Fibroblast of lung (primary cell): Measurements from ENCODE around the gene EXOC3. TPM values are rescaled to one million over a fixed set of nuclear protein-coding genes. Genes with fewer than 3 reads are reported as not detected.
"Not testable (repeated sequence)": the region's sequence is repeated elsewhere in the genome, so short reads cannot be mapped to it uniquely, and the experiment has no call there.

ENCODE experiments used
- DNase-seq, 2 donors: peaks; one replicate each; pipeline versions ENCODE4 v3.0.0 to v3.0.0-alpha.2; 2010; ENCODE audit warnings: low read depth in 2 of 2
- H2AFZ ChIP-seq: 2 replicates; pipeline ENCODE4 v1.5.1; 2012; ENCODE audit warnings: low read length, control low read depth, inconsistent platforms
- H3K27ac ChIP-seq: 2 replicates; pipeline ENCODE4 v1.5.1; 2011; ENCODE audit warnings: low read length, control low read depth; ENCODE audit not compliant: insufficient read depth
- H3K27me3 ChIP-seq: 2 replicates; pipeline ENCODE4 v1.5.1; 2011; ENCODE audit warnings: mild to moderate bottlenecking, low read length; ENCODE audit not compliant: control insufficient read depth, insufficient read depth
- H3K36me3 ChIP-seq: 2 replicates; pipeline ENCODE4 v1.5.1; 2011; ENCODE audit warnings: low read length; ENCODE audit not compliant: control insufficient read depth, insufficient read depth
- H3K4me1 ChIP-seq: 2 replicates; pipeline ENCODE4 v1.5.1; 2011; ENCODE audit warnings: low read length; ENCODE audit not compliant: control insufficient read depth, insufficient read depth; ENCODE audit errors: extremely low read depth
- H3K4me2 ChIP-seq: 2 replicates; pipeline ENCODE4 v1.5.1; 2011; ENCODE audit warnings: low read length, control low read depth; ENCODE audit not compliant: insufficient read depth; ENCODE audit errors: extremely low read depth
- H3K4me3 ChIP-seq, 4 experiments: fragments of 200-600 bp in 1 of 4; sonication (generic) in 1 of 4; replicated peaks in 1 of 4; 2 replicates each; pipeline ENCODE4 v1.5.1; 2011 to 2016; ENCODE audit warnings: low read length in 4 of 4, low read depth in 3 of 4, mild to moderate bottlenecking in 3 of 4, control low read depth in 2 of 4, inconsistent platforms in 1 of 4, mixed read lengths in 1 of 4; ENCODE audit not compliant: insufficient read depth in 1 of 4; ENCODE audit errors: control extremely low read depth in 1 of 4
- H3K79me2 ChIP-seq: 2 replicates; pipeline ENCODE4 v1.5.1; 2012; ENCODE audit warnings: mild to moderate bottlenecking, low read length, inconsistent platforms; ENCODE audit not compliant: control insufficient read depth, insufficient read depth
- H3K9ac ChIP-seq: 2 replicates; pipeline ENCODE4 v1.5.1; 2011; ENCODE audit warnings: mild to moderate bottlenecking, low read length, control low read depth; ENCODE audit not compliant: insufficient read depth
- H3K9me3 ChIP-seq: 2 replicates; pipeline ENCODE4 v1.5.1; 2012; ENCODE audit warnings: low read depth, low read length; ENCODE audit not compliant: control insufficient read depth, insufficient read depth
- H4K20me1 ChIP-seq: 2 replicates; pipeline ENCODE4 v1.5.1; 2011; ENCODE audit warnings: low read length; ENCODE audit not compliant: control insufficient read depth, insufficient read depth; ENCODE audit errors: extremely low read depth
- CTCF ChIP-seq, 2 donors: IDR thresholded peaks in 1 of 2; conservative IDR thresholded peaks in 1 of 2; 1 replicate in 1 of 2; 2 replicates in 1 of 2; pipeline ENCODE4 v1.5.1; 2011 to 2012; ENCODE audit warnings: low read length in 2 of 2, control low read depth in 1 of 2, inconsistent platforms in 1 of 2, low read depth in 1 of 2, mild to moderate bottlenecking in 1 of 2
- EZH2 ChIP-seq: IDR thresholded peaks from 2 replicates; pipeline ENCODE4 v1.5.1; 2012; ENCODE audit warnings: low read length, control low read depth, mild to moderate bottlenecking; ENCODE audit errors: missing control alignments
- polyA plus RNA-seq, 2 donors: library from polyadenylated mRNA; depleted of rRNA in 1 of 2; stranded (reverse) in 1 of 2; unstranded in 1 of 2; fragments of >200 nt; gene quantifications; 2 replicates each; pipeline ENCODE4 v1.2.1, GENCODE V29; 2011 to 2012; ENCODE audit warnings: missing spikeins in 1 of 2
- total RNA-seq: library from RNA; depleted of rRNA; stranded (reverse); fragments of >200 nt; gene quantifications from 2 replicates; pipeline ENCODE4 v1.2.1, GENCODE V29; 2014

Gene EXOC3
- total and polyA plus RNA-seq, 2 donors (not counting 1 experiment from before 2014, with no cell fraction given), result 19.9 to 34.5 TPM

- TF ChIP-seq CTCF (conservative IDR thresholded peaks at IDR 0.05 in 1 of 2, IDR thresholded peaks at IDR 0.05 in 1 of 2; ENCODE audit: low read depth in 1 of 2, low read length in 2 of 2) (no peak), EZH2 (no peak)
- peak overlapping the region; percentile 79 for H3K27ac ChIP-seq
- peak overlapping the region; percentile 49 for H2AFZ ChIP-seq
Measured at GRCh38 chr5:472076-472655, 29.2 kb downstream of the EXOC3 start.

GRCh38 chr5:472656-473550 lies 29.9 kb downstream of the EXOC3 start:
- Histone ChIP-seq H3K9ac (peak overlapping the region; percentile 88), H3K4me1 (no peaks in the 10 kb centered on the region), H2AFZ (peak overlapping the region; percentile 49), H4K20me1 (no peaks in the 10 kb centered on the region), H3K79me2 (peaks cover 1% of the 10 kb centered on the region), H3K9me3 (no peaks in the 10 kb centered on the region), H3K36me3 (peaks cover 2% of the 10 kb centered on the region), H3K27me3 (peaks cover 6% of the 10 kb centered on the region), H3K4me3 (peak overlapping the region; percentile 61 to 84 (median 68)), H3K4me2 (peak overlapping the region; percentile 92), H3K27ac (peak overlapping the region; percentile 79)
- DNase-seq, result peak; percentile 72 to 75
- TF ChIP-seq CTCF (conservative IDR thresholded peaks at IDR 0.05 in 1 of 2, IDR thresholded peaks at IDR 0.05 in 1 of 2; ENCODE audit: low read depth in 1 of 2, low read length in 2 of 2), result no peak
- no peak for TF ChIP-seq EZH2

More at GRCh38 chr5:472076-472655, 29.2 kb downstream of the EXOC3 start:
- peaks cover 2% of the 10 kb centered on the region for H3K36me3 ChIP-seq
- H3K4me2 ChIP-seq, result peak overlapping the region; percentile 92
- no peaks in the 10 kb centered on the region for H3K9me3 ChIP-seq
- peaks cover 6% of the 10 kb centered on the region for H3K27me3 ChIP-seq
- H4K20me1 ChIP-seq, result no peaks in the 10 kb centered on the region
- peak overlapping the region; percentile 49 to 82 (median 58) for H3K4me3 ChIP-seq
- peak in 1 of 2 donors; percentile 13 for DNase-seq
- peaks cover 1% of the 10 kb centered on the region for H3K79me2 ChIP-seq
- H3K9ac ChIP-seq, result peak overlapping the region; percentile 88
- no peaks in the 10 kb centered on the region for H3K4me1 ChIP-seq

DNA sequence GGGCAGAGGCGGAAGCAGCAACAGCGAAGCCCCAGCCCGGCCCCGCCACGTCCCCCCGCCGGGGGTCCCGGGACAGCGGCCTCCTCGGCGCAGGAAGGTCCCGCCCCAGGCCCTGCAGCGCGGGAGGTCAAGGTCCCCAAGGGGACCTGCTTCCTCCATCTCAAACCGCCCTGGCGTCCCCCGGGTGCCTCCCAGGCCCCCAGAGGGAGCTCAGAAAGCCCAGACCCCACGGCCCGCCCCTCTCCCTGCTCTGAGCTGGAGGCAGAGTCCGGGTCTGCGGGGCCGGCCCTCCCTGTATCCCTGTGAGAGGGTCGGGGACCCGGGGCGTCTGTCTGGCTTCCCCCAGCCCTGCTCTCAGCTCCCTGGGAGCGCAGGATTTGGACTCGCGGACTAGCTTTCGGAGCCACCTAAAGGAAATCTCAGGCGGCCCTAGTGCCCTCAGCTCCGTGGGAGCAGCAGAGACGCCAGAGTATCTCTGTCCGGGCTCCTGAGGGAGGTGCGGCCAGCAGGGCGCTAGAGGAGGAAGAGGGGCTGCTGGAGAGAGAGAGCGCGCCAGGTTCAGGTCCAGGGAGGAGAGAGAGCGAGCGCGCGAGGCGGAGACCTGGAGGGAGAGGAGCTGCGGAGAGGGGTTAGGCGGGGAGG lies 30.7 kb downstream of the EXOC3 start:
- peak overlapping the region; percentile 54 to 84 (median 68) for H3K4me3 ChIP-seq
- TF ChIP-seq CTCF (conservative IDR thresholded peaks at IDR 0.05 in 1 of 2, IDR thresholded peaks at IDR 0.05 in 1 of 2; ENCODE audit: low read depth in 1 of 2, low read length in 2 of 2), result no peak
- no peak for TF ChIP-seq EZH2
- H4K20me1 ChIP-seq, result no peaks in the 10 kb centered on the region
- DNase-seq, result peak; percentile 28 to 47
- H3K36me3 ChIP-seq, result peaks cover 2% of the 10 kb centered on the region
- H3K79me2 ChIP-seq, result peaks cover 1% of the 10 kb centered on the region
- peak overlapping the region; percentile 80 for H3K4me2 ChIP-seq
- H3K9me3 ChIP-seq, result no peaks in the 10 kb centered on the region
- peak overlapping the region; percentile 14 for H3K27ac ChIP-seq
- peaks cover 6% of the 10 kb centered on the region for H3K27me3 ChIP-seq
- H2AFZ ChIP-seq, result no peak overlapping the region
- peak overlapping the region; percentile 70 for H3K9ac ChIP-seq
- no peaks in the 10 kb centered on the region for H3K4me1 ChIP-seq

DNA sequence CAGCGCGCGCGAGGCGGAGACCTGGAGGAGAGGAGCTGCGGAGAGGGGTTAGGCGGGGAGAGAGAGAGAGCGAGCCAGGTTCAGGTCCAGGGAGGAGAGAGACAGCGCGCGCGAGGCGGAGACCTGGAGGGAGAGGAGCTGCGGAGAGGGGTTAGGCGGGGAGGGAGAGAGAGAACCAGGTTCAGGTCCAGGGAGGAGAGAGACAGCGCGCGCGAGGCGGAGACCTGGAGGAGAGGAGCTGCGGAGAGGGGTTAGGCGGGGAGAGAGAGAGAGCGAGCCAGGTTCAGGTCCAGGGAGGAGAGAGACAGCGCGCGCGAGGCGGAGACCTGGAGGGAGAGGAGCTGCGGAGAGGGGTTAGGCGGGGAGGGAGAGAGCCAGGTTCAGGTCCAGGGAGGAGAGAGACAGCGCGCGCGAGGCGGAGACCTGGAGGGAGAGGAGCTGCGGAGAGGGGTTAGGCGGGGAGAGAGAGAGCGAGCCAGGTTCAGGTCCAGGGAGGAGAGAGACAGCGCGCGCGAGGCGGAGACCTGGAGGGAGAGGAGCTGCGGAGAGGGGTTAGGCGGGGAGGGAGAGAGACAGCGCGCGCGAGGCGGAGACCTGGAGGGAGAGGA lies 31.4 kb downstream of the EXOC3 start:
- not testable (repeated sequence) for H3K9ac ChIP-seq, H4K20me1 ChIP-seq, H3K27me3 ChIP-seq, H3K9me3 ChIP-seq, H3K79me2 ChIP-seq, H2AFZ ChIP-seq, H3K36me3 ChIP-seq, H3K27ac ChIP-seq, H3K4me1 ChIP-seq
- Histone ChIP-seq H3K4me3 (peak overlapping the region in 3 of 4 experiments; percentile 63 to 84 (median 72)), H3K4me2 (peak overlapping the region; percentile 80)
- peak in 1 of 2 donors; percentile 10 for DNase-seq
